Hepatocyte (in vitro differentiated cells): ENCODE data around the gene TRIM42.

Experiments
- EZH2 ChIP-seq: fragments of 200-600 bp; sonication (generic); IDR thresholded peaks from 2 replicates; pipeline ENCODE4 v1.6.1; 2016; ENCODE audit warnings: antibody characterized with exemption, mild to moderate bottlenecking, borderline replicate concordance
- TF ChIP-seq, protein P1 (sequence below): fragments of 200-600 bp; sonication (generic); IDR thresholded peaks from 2 replicates; pipeline ENCODE4 v1.5.1; 2016; ENCODE audit warnings: antibody characterized with exemption, mild to moderate bottlenecking; ENCODE audit not compliant: poor library complexity

DNA sequence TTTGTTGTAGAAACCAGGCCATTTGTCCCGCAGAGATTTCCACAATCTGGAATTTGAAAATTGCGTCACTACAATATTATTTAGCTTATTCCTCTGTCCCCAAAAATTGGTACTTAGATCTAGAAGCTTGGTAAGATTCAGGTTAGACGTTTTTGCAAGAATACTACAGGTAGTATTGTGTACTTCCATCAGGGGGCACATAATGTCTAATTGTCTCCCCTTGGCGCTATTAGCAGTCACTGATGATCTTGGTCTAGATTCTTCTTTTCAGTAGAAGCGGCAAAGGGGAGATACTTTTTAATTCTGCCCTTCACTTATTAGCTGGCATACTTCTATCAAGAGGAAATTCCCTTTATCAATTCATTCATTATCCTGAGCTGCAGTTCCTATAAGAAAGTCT is 42.6 kb upstream of the TRIM42 start:
- no peak for TF ChIP-seq EZH2
- TF ChIP-seq, protein P1, sequence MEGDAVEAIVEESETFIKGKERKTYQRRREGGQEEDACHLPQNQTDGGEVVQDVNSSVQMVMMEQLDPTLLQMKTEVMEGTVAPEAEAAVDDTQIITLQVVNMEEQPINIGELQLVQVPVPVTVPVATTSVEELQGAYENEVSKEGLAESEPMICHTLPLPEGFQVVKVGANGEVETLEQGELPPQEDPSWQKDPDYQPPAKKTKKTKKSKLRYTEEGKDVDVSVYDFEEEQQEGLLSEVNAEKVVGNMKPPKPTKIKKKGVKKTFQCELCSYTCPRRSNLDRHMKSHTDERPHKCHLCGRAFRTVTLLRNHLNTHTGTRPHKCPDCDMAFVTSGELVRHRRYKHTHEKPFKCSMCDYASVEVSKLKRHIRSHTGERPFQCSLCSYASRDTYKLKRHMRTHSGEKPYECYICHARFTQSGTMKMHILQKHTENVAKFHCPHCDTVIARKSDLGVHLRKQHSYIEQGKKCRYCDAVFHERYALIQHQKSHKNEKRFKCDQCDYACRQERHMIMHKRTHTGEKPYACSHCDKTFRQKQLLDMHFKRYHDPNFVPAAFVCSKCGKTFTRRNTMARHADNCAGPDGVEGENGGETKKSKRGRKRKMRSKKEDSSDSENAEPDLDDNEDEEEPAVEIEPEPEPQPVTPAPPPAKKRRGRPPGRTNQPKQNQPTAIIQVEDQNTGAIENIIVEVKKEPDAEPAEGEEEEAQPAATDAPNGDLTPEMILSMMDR: no peak
